IMR-90 (cell line): ENCODE results near the gene ALKBH2. TPM values are rescaled to one million over a fixed set of nuclear protein-coding genes. Genes with fewer than 3 reads are reported as not detected.

Experiments used
- ATAC-seq: fragments of 200-7000 bp; cut with Tn5 transposase; 2 replicates; pipeline ENCODE4 v1.9.1; 2020; ENCODE audit warnings: low read depth, mild to moderate bottlenecking, moderate library complexity
- BruUV-seq: library from RNA; stranded (reverse); fragments of 400-500 nt; replicated peaks from 2 replicates; lab custom pipeline; 2021; lab: Mats Ljungman, UMichigan
- CTCF ChIA-PET: fragments of 300-600 bp; formaldehyde crosslinking; extraction: SDS; loops from one replicate; lab custom pipeline; 2021; ENCODE audit warnings: antibody characterized with exemption; lab: Yijun Ruan, JAX
- POLR2A ChIA-PET: fragments of 300-600 bp; sonication (Branson Sonifier 250); formaldehyde crosslinking; loops from one replicate; lab custom pipeline; 2022; ENCODE audit warnings: antibody characterized with exemption; ENCODE audit not compliant: unreplicated experiment; lab: Charles Lee
- DNase-seq: peaks from one replicate; pipeline ENCODE4 v3.0.0; 2013
- H2AFZ ChIP-seq: replicated peaks from 2 replicates; pipeline ENCODE3; 2013; ENCODE audit warnings: low read length, mild to moderate bottlenecking; ENCODE audit not compliant: poor library complexity
- H2AK5ac ChIP-seq: 2 replicates; pipeline ENCODE4 v1.6.1; 2013; ENCODE audit warnings: low read depth, low read length, inconsistent platforms
- H2AK9ac ChIP-seq: replicated peaks from 2 replicates; pipeline ENCODE3; 2013; ENCODE audit warnings: mild to moderate bottlenecking, low read depth, low read length, moderate library complexity; ENCODE audit not compliant: poor library complexity
- H2BK120ac ChIP-seq: 2 replicates; pipeline ENCODE4 v1.6.1; 2013; ENCODE audit warnings: low read depth, low read length, inconsistent platforms
- H2BK15ac ChIP-seq: 3 replicates; pipeline ENCODE4 v1.6.1; 2013; ENCODE audit warnings: low read depth, low read length, inconsistent platforms
- H2BK20ac ChIP-seq: 2 replicates; pipeline ENCODE4 v1.6.1; 2013; ENCODE audit warnings: low read depth, mild to moderate bottlenecking, inconsistent platforms, low read length, moderate library complexity
- H2BK5ac ChIP-seq: 2 replicates; pipeline ENCODE4 v1.6.1; 2013; ENCODE audit warnings: mild to moderate bottlenecking, low read depth, low read length, inconsistent platforms; ENCODE audit not compliant: poor library complexity, severe bottlenecking
- H3K14ac ChIP-seq: replicated peaks from 2 replicates; pipeline ENCODE4 v1.6.1; 2013; ENCODE audit warnings: low read depth, low read length, inconsistent platforms
- H3K18ac ChIP-seq: 2 replicates; pipeline ENCODE4 v1.6.1; 2013; ENCODE audit warnings: low read depth, low read length, control low read depth
- H3K23ac ChIP-seq: 2 replicates; pipeline ENCODE4 v1.6.1; 2013; ENCODE audit warnings: low read depth, low read length, inconsistent platforms
- H3K27ac ChIP-seq: 2 replicates; pipeline ENCODE4 v1.5.1; 2013; ENCODE audit warnings: mild to moderate bottlenecking, control low read depth, low read length; ENCODE audit not compliant: insufficient read depth
- H3K27me3 ChIP-seq: 2 replicates; pipeline ENCODE4 v1.6.1; 2013; ENCODE audit warnings: low read length; ENCODE audit not compliant: control insufficient read depth, insufficient read depth
- H3K36me3 ChIP-seq: 2 replicates; pipeline ENCODE4 v1.6.1; 2013; ENCODE audit warnings: low read length, mixed read lengths; ENCODE audit not compliant: control insufficient read depth, insufficient read depth
- H3K4ac ChIP-seq: 2 replicates; pipeline ENCODE4 v1.6.1; 2013; ENCODE audit warnings: low read depth, low read length, inconsistent platforms
- H3K4me1 ChIP-seq: 2 replicates; pipeline ENCODE4 v1.6.1; 2013; ENCODE audit warnings: low read length, mixed read lengths; ENCODE audit not compliant: control insufficient read depth, insufficient read depth
- H3K4me2 ChIP-seq: 2 replicates; pipeline ENCODE4 v1.6.1; 2013; ENCODE audit warnings: low read depth, mild to moderate bottlenecking, control low read depth, low read length, moderate library complexity
- H3K4me3 ChIP-seq: 2 replicates; pipeline ENCODE4 v1.5.1; 2013; ENCODE audit warnings: low read depth, mild to moderate bottlenecking, control low read depth, low read length, moderate library complexity; ENCODE audit not compliant: insufficient read depth
- H3K56ac ChIP-seq: 2 replicates; pipeline ENCODE4 v1.6.1; 2013; ENCODE audit warnings: low read length, inconsistent platforms; ENCODE audit not compliant: insufficient read depth; ENCODE audit errors: extremely low read depth
- H3K79me1 ChIP-seq, 2 experiments: 2 replicates each; pipeline ENCODE4 v1.6.1; 2013; ENCODE audit warnings: low read length in 2 of 2, inconsistent platforms in 1 of 2, low read depth in 1 of 2
- H3K9ac ChIP-seq: 2 replicates; pipeline ENCODE4 v1.6.1; 2013; ENCODE audit warnings: low read depth, low read length, control low read depth
- H3K9me1 ChIP-seq: 2 replicates; pipeline ENCODE4 v1.6.1; 2013; ENCODE audit warnings: low read length, inconsistent platforms; ENCODE audit not compliant: insufficient read depth
- H3K9me3 ChIP-seq: 2 replicates; pipeline ENCODE4 v1.6.1; 2013; ENCODE audit warnings: low read length; ENCODE audit not compliant: control insufficient read depth, insufficient read depth
- H4K20me1 ChIP-seq: 2 replicates; pipeline ENCODE4 v1.6.1; 2013; ENCODE audit warnings: low read length, inconsistent platforms; ENCODE audit not compliant: insufficient read depth
- H4K5ac ChIP-seq: 2 replicates; pipeline ENCODE4 v1.6.1; 2013; ENCODE audit warnings: mild to moderate bottlenecking, low read depth, low read length, control low read depth
- H4K8ac ChIP-seq, 2 experiments: 2 replicates each; pipeline ENCODE4 v1.6.1; 2013; ENCODE audit warnings: low read depth in 2 of 2, low read length in 2 of 2, control low read depth in 1 of 2, inconsistent platforms in 1 of 2
- H4K91ac ChIP-seq: 2 replicates; pipeline ENCODE4 v1.6.1; 2013; ENCODE audit warnings: low read depth, low read length, inconsistent platforms; ENCODE audit not compliant: insufficient read depth
- CEBPB ChIP-seq: IDR thresholded peaks from 2 replicates; pipeline ENCODE4 v1.6.1; 2012; ENCODE audit warnings: low read depth, low read length, improper control_type of control experiment
- CHD1 ChIP-seq: IDR thresholded peaks from 2 replicates; pipeline ENCODE4 v1.6.1; 2012; ENCODE audit warnings: low read depth, low read length, improper control_type of control experiment
- CTCF ChIP-seq: conservative IDR thresholded peaks from 2 replicates; pipeline ENCODE4 v1.5.1; 2012; ENCODE audit warnings: mild to moderate bottlenecking, low read depth, low read length, improper control_type of control experiment
- ELK1 ChIP-seq: fragments of 150-350 bp; IDR thresholded peaks from 2 replicates; pipeline ENCODE4 v1.6.1; 2016; ENCODE audit warnings: low read depth, mild to moderate bottlenecking, low read length, moderate library complexity, borderline replicate concordance
- MAFK ChIP-seq: IDR thresholded peaks from 2 replicates; pipeline ENCODE4 v1.6.1; 2012; ENCODE audit warnings: low read depth, low read length, improper control_type of control experiment
- MAZ ChIP-seq: IDR thresholded peaks from 2 replicates; pipeline ENCODE4 v1.6.1; 2012; ENCODE audit warnings: low read depth, mild to moderate bottlenecking, low read length, improper control_type of control experiment, moderate library complexity, borderline replicate concordance
- RCOR1 ChIP-seq: IDR thresholded peaks from 2 replicates; pipeline ENCODE4 v1.6.1; 2012; ENCODE audit warnings: mild to moderate bottlenecking, low read length, improper control_type of control experiment; ENCODE audit not compliant: insufficient replicate concordance
- RFX5 ChIP-seq: IDR thresholded peaks from 2 replicates; pipeline ENCODE4 v1.8.0; 2012; ENCODE audit warnings: low read depth, mild to moderate bottlenecking, low read length, moderate library complexity
- USF2 ChIP-seq: fragments of 150-350 bp; IDR thresholded peaks from 2 replicates; pipeline ENCODE4 v1.6.1; 2017; ENCODE audit warnings: mild to moderate bottlenecking, antibody characterized with exemption, low read length, low read depth
- WGBS, 2 experiments: methylation state at CpG; one replicate each; pipeline versions ENCODE4 v1.1.5 to v1.1.7; 2013; ENCODE audit warnings: missing lambda C conversion rate in 2 of 2; ENCODE audit not compliant: insufficient read length in 1 of 2; ENCODE audit errors: extremely low coverage in 2 of 2; 5-methylcytosine and 5-hydroxymethylcytosine counted together
- dilution Hi-C: fragments of 300-500 bp; cut with HindIII; formaldehyde crosslinking; loops from one replicate; pipeline ENCODE4 v1.14.3; 2018; ENCODE audit warnings: low sequenced_read_pairs; ENCODE audit not compliant: unreplicated experiment
- in situ Hi-C: fragments of 300-500 bp; cut with MboI; formaldehyde crosslinking; loops from 3 replicates; pipeline ENCODE4 v1.14.3; 2019; ENCODE audit warnings: low sequenced_read_pairs, inconsistent platforms, mixed read lengths
- intact Hi-C: fragments of 100-400 bp; cut with micrococcal nuclease; formaldehyde crosslinking; loops from 2 replicates; pipeline ENCODE4 v1.10.0; 2022
- polyA plus RNA-seq, 3 experiments: library from polyadenylated mRNA; depleted of rRNA; stranded (reverse); fragments of >200 nt; gene quantifications; 2 replicates each; pipeline ENCODE4 v1.2.3, GENCODE V29; 2012; ENCODE audit warnings: low replicate concordance in 1 of 3
- total RNA-seq: library from RNA; depleted of rRNA; stranded (reverse); fragments of >200 nt; gene quantifications from 2 replicates; pipeline ENCODE4 v1.2.3, GENCODE V29; 2012

Gene ALKBH2
- total and polyA plus RNA-seq, 2 of the 4 experiments (the other 2 are of a cell fraction) = 14.9 to 17.8 TPM

GRCh38 chr12:109125791-109126190 is 32.5 kb upstream of the ALKBH2 start:
- dilution Hi-C loops = no loop called here
- BruUV-seq = no TSS peak
- Histone ChIP-seq H3K4me3 (no peak overlapping the region), H3K4ac (no peak overlapping the region), H3K56ac (no peak overlapping the region; the same call in 1 of the 2 replicates), H3K9me1 (no peaks in the 10 kb centered on the region), H2AK9ac (no peak overlapping the region), H2BK5ac (no peak overlapping the region), H3K23ac (no peak overlapping the region), H3K4me1 (peaks cover under 1% of the 10 kb centered on the region; the same call in 1 of the 2 replicates), H4K8ac (no peak overlapping the region), H3K27me3 (peaks cover 6% of the 10 kb centered on the region), H2AK5ac (no peak overlapping the region), H3K18ac (no peak overlapping the region), H3K79me1 (no peaks in the 10 kb centered on the region), H2BK15ac (no peak overlapping the region), H2BK120ac (no peak overlapping the region), H4K20me1 (no peaks in the 10 kb centered on the region), H2AFZ (no peak overlapping the region), H3K9ac (no peak overlapping the region), H3K14ac (no peak overlapping the region), H3K36me3 (no peaks in the 10 kb centered on the region), H4K91ac (no peak overlapping the region), H4K5ac (no peak overlapping the region), H2BK20ac (no peak overlapping the region), H3K9me3 (no peaks in the 10 kb centered on the region), H3K27ac (no peak overlapping the region), H3K4me2 (no peak overlapping the region)
- ChIA-PET CTCF (no interaction called here), POLR2A (interaction anchor here (0.6 kb wide), 2 partner anchors 181 to 344 kb away, joined by 3 to 6 read pairs; no protein-coding TSS in a partner anchor)
- intact Hi-C loops = no loop called here
- 47% methylated on average over 3 of the region's 7 CpGs; no CpG with 5 or more reads in 1 of the 2 experiments for WGBS, 2 experiments
- in situ Hi-C loops = no loop called here
- TF ChIP-seq CTCF (no peak), RCOR1 (no peak), RFX5 (no peak), MAZ (no peak), CEBPB (no peak), MAFK (no peak), ELK1 (no peak), USF2 (no peak), CHD1 (no peak)
- no peak for DNase-seq
- ATAC-seq = no peak
